GM21717 (cell line): Measurements from ENCODE around the gene PACSIN2.
"Not testable (repeated sequence)": the region's sequence is repeated elsewhere in the genome, so short reads cannot be mapped to it uniquely, and the experiment has no call there.

Source experiments
- ATAC-seq: cut with Tn5 transposase; IDR thresholded peaks from one replicate; pipeline ENCODE4 v1.9.1; 2021; ENCODE audit warnings: mild to moderate bottlenecking, moderate library complexity; ENCODE audit not compliant: unreplicated experiment

Gene PACSIN2

DNA sequence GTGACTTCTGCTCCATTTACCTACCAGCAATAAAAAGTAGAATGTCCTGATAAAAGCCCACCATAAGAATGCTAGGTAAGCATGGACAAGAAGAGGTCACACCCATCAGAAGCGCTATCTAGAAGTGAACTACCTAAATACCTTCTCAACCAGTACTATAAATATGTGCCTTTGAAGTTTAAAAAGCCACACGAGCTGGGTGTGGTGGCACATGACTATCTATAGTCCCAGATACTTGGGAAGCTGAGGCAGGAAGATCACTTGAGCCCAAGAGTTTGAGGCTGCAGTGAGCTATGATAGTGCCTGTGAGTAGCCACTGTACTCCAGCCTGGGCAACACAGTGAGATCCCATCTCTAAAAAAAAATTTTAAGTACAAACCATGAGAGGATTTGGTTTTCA lies 66.7 kb downstream of the PACSIN2 start:
- no peak for ATAC-seq

GRCh38 chr22:42947211-42947990 lies 67.5 kb downstream of the PACSIN2 start:
- ATAC-seq, result no peak

GRCh38 chr22:42946546-42947198 lies 68.3 kb downstream of the PACSIN2 start:
- ATAC-seq, result no peak

- ATAC-seq, result no peak
These were observed 69.2 kb downstream of the PACSIN2 start for GRCh38 chr22:42945736-42946135.

DNA sequence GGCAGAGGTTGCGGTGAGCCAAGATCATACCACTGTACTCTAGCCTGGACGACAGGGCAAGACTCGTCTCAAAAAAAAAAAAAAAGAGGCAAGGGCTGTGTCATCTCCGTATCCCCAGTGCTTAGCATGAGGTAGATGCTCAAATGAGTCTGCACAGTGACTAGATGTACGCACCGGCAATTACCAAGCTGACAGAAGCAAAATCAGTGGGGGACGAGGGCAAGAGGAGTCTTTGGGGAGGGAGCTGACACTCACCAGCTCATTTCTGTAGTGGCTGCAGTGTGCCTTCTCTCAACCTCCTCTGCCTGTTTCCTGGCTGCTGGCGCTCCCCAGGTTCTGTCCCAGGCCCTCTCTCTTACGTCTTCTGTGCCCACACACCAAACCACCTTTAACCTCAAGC lies 69.9 kb downstream of the PACSIN2 start:
- no peak for ATAC-seq

DNA sequence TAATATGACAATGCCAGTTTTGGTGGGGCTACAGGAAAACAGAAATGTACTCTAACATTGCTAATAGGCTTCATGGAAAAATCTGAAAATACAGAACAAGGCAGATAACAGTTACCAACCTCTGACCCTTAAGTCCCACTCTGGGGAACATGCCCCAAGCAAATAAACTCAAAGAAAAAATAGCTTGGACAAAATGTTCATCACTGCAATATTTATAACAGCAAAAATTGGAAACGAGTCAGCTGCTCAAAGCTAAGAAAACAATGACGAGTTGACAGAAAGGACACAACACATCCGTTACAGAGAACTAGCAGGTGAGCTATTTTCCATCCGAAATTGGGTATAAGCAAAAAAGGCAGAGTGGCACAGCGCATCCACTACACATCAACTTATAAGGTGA lies 70.5 kb downstream of the PACSIN2 start:
- no peak for ATAC-seq

DNA sequence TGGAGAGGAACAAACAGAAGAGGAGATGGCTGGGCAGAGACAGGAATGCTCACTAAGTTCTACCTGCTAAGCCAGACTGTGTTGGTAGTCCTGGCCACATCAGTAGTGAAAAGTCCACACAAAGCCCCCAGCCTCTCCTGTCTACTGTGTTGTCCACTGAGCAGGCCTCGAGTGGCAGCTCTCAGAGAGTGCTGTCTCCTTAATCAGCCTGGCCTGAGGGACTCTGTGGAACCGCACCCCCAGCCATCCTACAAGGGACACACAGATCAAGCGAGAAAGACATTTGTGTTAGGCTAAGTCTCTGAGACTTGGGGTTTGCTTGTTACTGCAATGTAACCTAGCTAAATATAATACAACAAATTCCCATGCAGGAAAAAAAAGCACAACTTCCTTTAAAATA lies 71.0 kb downstream of the PACSIN2 start:
- ATAC-seq, result no peak

DNA sequence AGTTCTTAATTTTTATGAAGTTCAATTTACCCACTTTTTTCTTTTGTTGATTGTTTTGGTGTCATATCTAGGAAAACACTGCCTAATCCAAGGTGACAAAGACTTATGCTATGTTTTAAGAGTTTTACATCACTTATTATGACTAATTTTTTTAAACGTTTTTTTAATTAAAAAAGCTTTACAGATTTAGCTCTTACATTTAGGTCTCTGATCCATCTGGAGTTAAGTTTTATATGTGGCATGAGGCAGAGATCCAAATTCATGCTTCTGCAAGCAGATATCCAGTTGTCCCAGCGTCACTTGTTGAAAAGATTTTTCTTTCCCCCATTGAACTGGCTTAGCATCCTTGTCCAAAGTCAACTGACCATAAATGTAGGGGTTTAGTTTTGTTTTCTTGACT lies 72.6 kb downstream of the PACSIN2 start:
- ATAC-seq, result no peak

DNA sequence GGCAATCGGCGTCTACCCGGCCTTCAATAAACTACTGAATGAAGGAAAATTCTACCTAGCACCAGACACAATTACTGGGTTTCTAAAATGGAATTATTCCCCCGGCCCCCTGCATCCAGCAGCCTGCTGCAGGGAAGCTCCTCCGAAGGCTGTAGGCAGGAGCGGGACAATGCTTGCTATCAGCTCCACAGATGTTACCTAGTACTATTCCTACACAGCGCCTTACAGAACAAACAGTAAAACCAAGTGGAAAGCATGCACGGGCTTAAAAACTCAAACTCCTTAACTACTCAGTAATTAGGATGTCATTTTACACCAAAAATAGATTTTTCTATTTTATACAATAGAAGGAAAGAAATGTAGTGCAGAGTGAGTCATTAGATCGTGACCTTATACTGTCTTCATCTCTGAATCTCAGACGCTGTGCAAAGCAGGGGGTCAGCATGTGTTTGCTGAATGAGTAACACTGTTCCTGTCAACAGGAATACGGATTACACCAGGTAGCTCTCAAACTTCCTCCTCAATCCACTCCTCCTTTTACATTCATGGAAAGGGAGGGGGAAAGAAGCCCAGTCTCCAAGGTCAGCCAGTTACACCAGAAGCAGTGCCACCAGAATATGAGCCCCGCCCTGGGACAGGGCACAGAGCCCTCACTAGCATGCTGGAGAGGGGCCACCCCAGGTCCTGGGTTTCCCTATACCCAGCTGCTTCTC lies 74.9 kb downstream of the PACSIN2 start:
- no peak for ATAC-seq

DNA sequence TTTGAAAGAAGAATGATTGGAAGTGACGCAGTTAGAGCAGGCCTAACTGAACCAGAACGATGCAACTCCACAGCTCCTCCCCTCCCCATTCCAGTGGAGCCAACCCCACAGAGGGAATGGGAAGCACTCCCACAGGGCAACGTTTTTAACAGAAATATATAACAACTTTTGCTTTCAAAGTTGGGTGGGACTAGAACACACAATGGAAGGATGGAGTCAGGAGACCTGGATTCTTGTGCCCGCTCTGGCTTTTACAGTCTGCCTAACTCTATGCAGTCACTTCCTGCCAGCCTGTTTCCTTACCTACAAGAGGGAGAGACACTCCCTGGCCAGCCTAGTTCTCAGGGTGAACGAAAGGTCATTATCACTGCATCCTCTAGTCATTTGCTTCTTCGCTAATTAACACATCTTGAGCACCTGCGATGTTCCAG lies 75.5 kb downstream of the PACSIN2 start:
- ATAC-seq, result no peak

DNA sequence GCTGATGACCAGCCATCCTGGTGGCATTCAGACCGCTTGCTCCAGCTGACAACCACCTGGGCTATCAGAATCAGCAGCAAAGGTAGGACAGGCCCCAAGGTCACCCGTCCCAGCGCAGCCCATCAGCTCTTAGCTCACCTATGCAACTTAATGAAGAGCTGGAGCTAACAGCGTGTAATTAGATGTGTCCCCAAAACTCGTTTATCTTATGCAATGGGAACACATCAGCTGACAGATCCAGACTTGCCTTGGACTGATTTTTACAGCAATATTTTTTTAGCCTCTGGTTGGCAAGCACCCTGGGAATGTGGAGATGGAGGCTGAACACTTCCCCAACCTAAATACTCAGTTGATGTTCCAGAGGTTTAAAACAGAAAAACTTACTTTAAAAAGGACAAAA lies 76.0 kb downstream of the PACSIN2 start:
- ATAC-seq, result no peak

- ATAC-seq, result no peak
These were observed 76.5 kb downstream of the PACSIN2 start for GRCh38 chr22:42938449-42938848.

DNA sequence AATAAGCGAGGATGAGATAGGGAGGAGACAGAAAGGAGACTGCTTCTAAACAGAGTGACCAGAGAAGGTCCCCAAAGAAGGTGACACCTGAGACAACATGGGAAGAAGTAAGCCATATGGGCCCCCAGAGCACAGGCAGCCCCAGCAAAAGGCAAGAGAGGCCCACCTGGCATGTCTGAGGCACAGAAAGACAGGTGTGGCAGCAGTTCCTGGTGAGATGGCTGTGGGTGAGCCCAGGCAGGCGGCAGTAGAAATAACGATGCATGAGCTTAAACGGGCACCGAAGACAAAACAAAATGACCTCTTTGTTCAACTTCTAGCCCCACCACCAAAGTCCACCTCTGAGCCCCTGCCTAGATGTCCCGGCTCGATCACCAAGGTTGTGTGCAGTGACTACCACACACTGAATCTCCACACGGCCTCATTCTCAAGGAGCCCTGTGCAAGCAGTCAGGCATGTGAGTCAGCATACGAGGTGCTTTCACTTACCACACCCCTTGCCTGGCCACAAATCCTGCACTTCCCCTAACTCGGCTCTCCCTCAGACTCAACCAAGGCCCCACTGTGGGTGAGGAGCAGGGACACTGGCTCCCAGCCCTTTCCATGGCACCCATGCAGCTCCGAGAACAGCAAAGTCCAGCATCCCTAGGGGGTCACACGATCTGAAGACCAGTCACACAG lies 77.6 kb downstream of the PACSIN2 start:
- peak; percentile 46 for ATAC-seq

GRCh38 chr22:42936680-42937079 lies 78.3 kb downstream of the PACSIN2 start:
- not testable (repeated sequence) for ATAC-seq

- no peak for ATAC-seq
These were observed 80.6 kb downstream of the PACSIN2 start for GRCh38 chr22:42934338-42934737.

DNA sequence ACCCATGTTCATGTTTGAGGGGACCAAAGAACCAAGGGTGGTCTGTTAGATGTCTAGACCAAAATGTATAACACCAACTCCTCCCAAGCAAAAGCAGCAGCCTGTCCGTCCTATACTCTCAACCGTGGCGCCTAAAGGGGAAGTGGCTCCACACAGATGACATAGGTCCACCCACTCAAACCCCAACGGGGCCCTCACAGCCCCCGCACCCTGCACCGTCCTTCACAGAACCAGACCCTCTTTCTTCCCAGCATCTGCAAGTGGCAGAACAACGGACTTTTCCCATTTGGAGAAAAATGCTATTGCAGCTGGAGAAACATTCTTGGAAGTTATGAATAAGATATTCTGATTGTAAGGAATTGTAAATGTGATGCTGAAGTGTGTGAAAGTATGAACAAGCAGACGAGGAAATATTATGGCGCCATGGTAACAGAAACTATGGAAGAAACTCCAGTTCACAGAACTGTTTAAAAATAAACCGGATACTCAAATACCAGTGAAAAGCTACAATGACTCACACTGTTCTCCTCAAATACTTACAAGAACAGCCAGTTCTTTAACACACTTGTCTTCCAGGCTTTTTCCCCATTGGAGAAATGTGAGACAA lies 81.4 kb downstream of the PACSIN2 start:
- ATAC-seq, result no peak

GRCh38 chr22:42932857-42933484 lies 82.0 kb downstream of the PACSIN2 start:
- ATAC-seq, result no peak

DNA sequence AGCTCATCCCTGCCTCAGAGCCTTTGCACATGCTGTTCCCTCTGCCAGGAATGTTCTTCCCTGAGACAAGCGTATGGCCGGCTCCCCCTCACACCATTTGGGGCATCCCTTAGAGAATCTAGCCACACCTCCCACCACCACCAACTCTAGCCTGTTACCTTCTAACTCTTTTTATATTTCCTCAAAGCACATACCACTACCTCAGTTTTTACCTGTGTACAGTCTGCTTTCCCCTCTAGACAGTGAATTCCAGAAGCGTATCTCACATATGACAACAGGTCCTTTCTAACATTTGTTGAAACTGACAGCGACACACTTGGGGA lies 82.8 kb downstream of the PACSIN2 start:
- ATAC-seq, result no peak

DNA sequence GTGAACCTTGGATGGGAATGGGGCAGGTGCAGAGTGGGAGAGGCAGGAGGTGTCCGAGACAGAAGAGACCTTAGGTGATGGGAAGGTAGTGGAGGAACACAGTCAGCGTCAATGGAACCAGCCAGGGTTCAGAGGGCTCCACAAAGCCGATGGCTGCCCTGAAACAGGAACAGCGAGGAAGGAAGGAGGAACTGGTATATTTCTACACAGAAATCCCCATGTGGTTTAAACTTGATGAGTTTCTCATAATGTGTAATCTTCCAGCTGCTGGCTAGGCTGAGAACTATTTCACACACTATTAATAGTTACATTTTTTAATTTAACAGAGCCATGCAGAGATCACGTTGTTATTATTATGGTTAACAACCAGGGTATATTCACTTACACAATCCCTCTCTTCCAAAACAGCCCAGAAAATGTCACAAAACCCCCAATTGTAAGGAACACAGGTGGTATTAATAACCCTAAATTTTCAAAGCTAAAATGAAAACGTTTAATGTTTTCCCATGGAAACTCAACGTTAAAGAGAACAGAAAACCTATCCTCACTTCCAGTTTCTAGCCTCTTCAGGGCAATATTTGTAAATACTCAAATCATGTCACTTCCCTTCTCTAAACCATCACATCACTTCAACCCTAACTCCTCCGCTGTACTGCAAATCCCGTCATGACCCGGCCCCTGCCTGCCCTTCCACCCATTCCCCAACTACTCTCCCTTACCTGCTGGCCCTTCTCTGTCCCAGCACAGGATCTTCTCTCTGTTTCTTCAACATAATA lies 83.3 kb downstream of the PACSIN2 start:
- ATAC-seq, result peak; percentile 31
